K562 (cell line): ENCODE measurements around the gene EIF3K. TPM values are rescaled to one million over a fixed set of nuclear protein-coding genes. Genes with fewer than 3 reads are reported as not detected.

Source experiments
- E2F5 ChIP-seq: sonication (generic); formaldehyde crosslinking; IDR thresholded peaks from 2 replicates; pipeline ENCODE4 v1.8.0; 2022; ENCODE audit warnings: mild to moderate bottlenecking, missing genetic modification reagents
- GATA2 ChIP-seq: sonication (generic); formaldehyde crosslinking; IDR thresholded peaks from 2 replicates; pipeline ENCODE4 v1.4.0; 2020; ENCODE audit warnings: mild to moderate bottlenecking, missing genetic modification reagents
- NR2C1 ChIP-seq, 2 experiments: fragments of 450-650 bp; IDR thresholded peaks; 2 replicates each; pipeline ENCODE4 v1.6.1; 2017; ENCODE audit warnings: mild to moderate bottlenecking in 2 of 2, antibody characterized with exemption in 1 of 2, inconsistent platforms in 1 of 2, missing compliant biosample characterization in 1 of 2, missing genetic modification characterization in 1 of 2
- POLR2H ChIP-seq: IDR thresholded peaks from 2 replicates; pipeline ENCODE4 v1.6.1; 2016; ENCODE audit warnings: missing genetic modification characterization, low read depth, mild to moderate bottlenecking, control low read depth, missing compliant biosample characterization, moderate library complexity
- PPARD ChIP-seq: fragments of 250-450 bp; sonication (Bioruptor Pico); IDR thresholded peaks from 2 replicates; pipeline ENCODE4 v1.8.0; 2022; ENCODE audit warnings: inconsistent platforms, mild to moderate bottlenecking, moderate library complexity
- SNRNP70 ChIP-seq: fragments of 200-400 bp; formaldehyde crosslinking; optimal IDR thresholded peaks from 2 replicates; pipeline ENCODE3; 2017; ENCODE audit warnings: low read depth, low read length
- YY1 ChIP-seq, 3 experiments: IDR thresholded peaks; 2 replicates each; pipeline ENCODE4 v1.6.1; 2011; ENCODE audit warnings: low read length in 2 of 3, mild to moderate bottlenecking in 2 of 3, moderate library complexity in 2 of 3, borderline replicate concordance in 1 of 3, control low read depth in 1 of 3, low read depth in 1 of 3; ENCODE audit not compliant: insufficient read depth in 3 of 3, insufficient replicate concordance in 2 of 3, control insufficient read depth in 1 of 3, insufficient read length in 1 of 3; ENCODE audit errors: extremely low read depth in 1 of 3
- ZBTB7A ChIP-seq: IDR thresholded peaks from 2 replicates; pipeline ENCODE4 v1.6.1; 2011; ENCODE audit warnings: low read depth, mild to moderate bottlenecking, low read length, moderate library complexity, borderline replicate concordance; ENCODE audit not compliant: control insufficient read depth
- ZNF239 ChIP-seq: fragments of 250-450 bp; sonication (Bioruptor Pico); IDR thresholded peaks from 2 replicates; pipeline ENCODE4 v1.4.0; 2020; ENCODE audit warnings: mild to moderate bottlenecking
- ZNF79 ChIP-seq: fragments of 250-450 bp; sonication (Bioruptor Pico); IDR thresholded peaks from 2 replicates; pipeline ENCODE4 v1.4.0; 2020; ENCODE audit warnings: low read depth, mild to moderate bottlenecking, moderate library complexity
- polyA plus RNA-seq, 8 experiments: library from polyadenylated mRNA; depleted of rRNA in 4 of 8; stranded (reverse) in 5 of 8; unstranded in 3 of 8; fragments of >200 nt; fragmentation: Nextera tagmentation in 2 of 8; fragmentation: Illumina TruSeq in 1 of 8; extraction: Ambion mirVana in 2 of 8; extraction: Trizol in 1 of 8; gene quantifications; 2 replicates each; pipeline versions ENCODE4 v1.2.1 to v1.2.3, GENCODE V29; 2011 to 2014; ENCODE audit warnings: inconsistent platforms in 1 of 8, missing spikeins in 1 of 8
- total RNA-seq, 7 experiments: library from RNA; depleted of rRNA in 6 of 7; stranded (reverse); fragments of >200 nt in 6 of 7; fragmentation: Illumina TruSeq in 2 of 7; extraction: Trizol in 2 of 7; gene quantifications; 2 replicates each; pipeline versions ENCODE4 v1.2.1 to v1.2.3, GENCODE V29; 2011 to 2021; ENCODE audit warnings: low replicate concordance in 1 of 7
- TF ChIP-seq, protein P1 (sequence below), 2 experiments: fragments of 450-650 bp; IDR thresholded peaks; 2 replicates each; pipeline ENCODE4 v1.6.1; 2016; ENCODE audit warnings: mild to moderate bottlenecking in 2 of 2, borderline replicate concordance in 1 of 2, low read depth in 1 of 2, moderate library complexity in 1 of 2
- TF ChIP-seq, protein P2 (sequence below): fragments of 450-650 bp; IDR thresholded peaks from 2 replicates; pipeline ENCODE4 v1.6.1; 2017; ENCODE audit warnings: antibody characterized with exemption, mild to moderate bottlenecking

Gene EIF3K
- total and polyA plus RNA-seq, 9 of the 15 experiments (the other 6 are each of a cell fraction or from before 2014, with no cell fraction given), result 387 to 1,827 (median 733) TPM

DNA sequence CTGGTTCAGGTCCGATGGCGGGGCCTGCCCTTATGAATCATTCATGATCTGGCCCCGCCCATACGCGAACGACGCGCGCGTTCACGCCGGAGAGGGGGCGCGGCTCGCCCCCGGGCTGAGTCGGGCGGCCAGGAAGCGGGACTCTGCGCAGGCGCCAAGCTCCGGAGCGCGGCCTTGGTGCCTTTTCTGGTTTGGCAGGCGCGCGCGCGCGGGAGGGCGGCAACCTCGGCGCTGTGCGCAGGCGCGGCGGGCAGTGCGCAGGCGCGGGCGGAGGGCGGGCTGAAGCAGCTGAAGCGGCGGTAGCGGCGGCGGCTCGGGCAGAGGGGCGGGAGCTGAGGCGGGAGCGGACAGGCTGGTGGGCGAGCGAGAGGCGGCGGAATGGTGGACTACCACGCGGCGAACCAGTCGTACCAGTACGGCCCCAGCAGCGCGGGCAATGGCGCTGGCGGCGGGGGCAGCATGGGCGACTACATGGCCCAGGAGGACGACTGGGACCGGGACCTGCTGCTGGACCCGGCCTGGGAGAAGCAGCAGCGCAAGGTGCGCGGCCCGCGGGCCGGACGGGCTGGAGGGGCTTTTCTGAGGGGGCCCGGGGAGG is 28.5 kb downstream of the EIF3K start, which contains the start of gene ACTN4 (continued):
- TF ChIP-seq, protein P1, sequence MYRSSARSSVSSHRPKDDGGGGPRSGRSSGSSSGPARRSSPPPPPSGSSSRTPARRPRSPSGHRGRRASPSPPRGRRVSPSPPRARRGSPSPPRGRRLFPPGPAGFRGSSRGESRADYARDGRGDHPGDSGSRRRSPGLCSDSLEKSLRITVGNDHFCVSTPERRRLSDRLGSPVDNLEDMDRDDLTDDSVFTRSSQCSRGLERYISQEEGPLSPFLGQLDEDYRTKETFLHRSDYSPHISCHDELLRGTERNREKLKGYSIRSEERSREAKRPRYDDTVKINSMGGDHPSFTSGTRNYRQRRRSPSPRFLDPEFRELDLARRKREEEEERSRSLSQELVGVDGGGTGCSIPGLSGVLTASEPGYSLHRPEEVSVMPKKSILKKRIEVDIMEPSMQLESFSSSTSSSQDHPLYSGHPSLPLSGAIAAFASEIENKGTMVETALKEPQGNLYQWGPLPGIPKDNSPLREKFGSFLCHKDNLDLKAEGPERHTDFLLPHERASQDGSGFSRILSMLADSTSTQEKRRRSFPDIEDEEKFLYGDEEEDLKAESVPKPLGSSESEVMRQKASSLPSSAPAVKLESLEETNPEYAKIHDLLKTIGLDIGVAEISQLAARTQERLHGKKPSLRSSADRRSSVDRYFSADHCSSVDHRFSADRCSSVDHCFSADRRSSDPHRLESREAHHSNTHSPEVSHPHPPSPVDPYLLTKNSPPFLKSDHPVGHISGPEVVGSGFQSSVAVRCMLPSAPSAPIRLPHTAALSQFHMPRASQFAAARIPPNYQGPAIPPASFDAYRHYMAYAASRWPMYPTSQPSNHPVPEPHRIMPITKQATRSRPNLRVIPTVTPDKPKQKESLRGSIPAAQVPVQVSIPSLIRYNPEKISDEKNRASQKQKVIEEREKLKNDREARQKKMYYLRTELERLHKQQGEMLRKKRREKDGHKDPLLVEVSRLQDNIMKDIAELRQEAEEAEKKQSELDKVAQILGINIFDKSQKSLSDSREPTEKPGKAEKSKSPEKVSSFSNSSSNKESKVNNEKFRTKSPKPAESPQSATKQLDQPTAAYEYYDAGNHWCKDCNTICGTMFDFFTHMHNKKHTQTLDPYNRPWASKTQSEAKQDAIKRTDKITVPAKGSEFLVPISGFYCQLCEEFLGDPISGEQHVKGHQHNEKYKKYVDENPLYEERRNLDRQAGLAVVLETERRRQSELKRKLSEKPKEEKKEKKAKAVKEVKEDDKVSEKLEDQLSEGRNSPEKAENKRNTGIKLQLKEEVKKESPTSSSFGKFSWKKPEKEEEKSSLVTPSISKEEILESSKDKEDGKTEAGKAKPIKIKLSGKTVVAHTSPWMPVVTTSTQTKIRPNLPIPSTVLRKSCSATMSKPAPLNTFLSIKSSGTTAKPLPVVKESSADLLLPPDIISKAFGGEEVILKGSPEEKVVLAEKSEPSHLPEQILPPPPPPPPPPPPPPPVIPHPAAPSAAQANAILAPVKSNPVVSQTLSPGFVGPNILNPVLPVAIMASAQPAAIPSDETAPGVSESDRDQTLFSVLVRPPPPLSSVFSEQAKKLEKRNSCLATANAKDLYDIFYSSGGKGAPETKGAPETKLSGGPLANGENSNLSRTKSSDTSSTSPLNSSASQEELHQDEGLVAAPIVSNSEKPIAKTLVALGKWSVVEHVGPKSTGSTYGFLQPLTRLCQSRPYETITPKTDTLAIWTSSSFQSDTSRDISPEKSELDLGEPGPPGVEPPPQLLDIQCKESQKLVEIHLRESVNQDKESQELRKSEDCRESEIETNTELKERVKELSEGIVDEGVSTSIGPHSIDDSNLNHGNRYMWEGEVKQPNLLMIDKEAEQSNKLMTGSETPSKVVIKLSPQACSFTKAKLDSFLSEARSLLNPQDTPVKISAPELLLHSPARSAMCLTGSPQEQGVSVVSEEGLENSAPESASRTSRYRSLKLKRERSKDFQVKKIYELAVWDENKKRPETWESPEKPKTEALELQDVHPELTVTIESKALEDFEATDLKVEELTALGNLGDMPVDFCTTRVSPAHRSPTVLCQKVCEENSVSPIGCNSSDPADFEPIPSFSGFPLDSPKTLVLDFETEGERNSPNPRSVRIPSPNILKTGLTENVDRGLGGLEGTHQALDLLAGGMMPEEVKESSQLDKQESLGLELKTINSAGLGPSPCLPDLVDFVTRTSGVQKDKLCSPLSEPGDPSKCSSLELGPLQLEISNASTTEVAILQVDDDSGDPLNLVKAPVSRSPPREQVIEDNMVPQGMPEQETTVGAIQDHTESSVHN (IDR thresholded peaks at IDR 0.05; ENCODE audit: borderline replicate concordance in 1 of 2, low read depth in 1 of 2), result no peak
- TF ChIP-seq ZNF239 (no peak), PPARD (no peak), YY1 (IDR thresholded peaks at IDR 0.05; ENCODE audit: borderline replicate concordance in 1 of 3, control insufficient read depth in 1 of 3, extremely low read depth in 1 of 3, insufficient read depth in 3 of 3, insufficient read length in 1 of 3, insufficient replicate concordance in 2 of 3, low read depth in 1 of 3, low read length in 2 of 3) (peak; percentile 17 to 73 (median 73)), ZBTB7A (peak; percentile 88), SNRNP70 (no peak), POLR2H (tag) (peak; percentile 65), E2F5 (CRISPR knock-in tag) (no peak), NR2C1 (IDR thresholded peaks at IDR 0.05) (no peak), NR2C1 (tag; IDR thresholded peaks at IDR 0.05) (no peak), GATA2 (CRISPR knock-in tag) (no peak), ZNF79 (CRISPR knock-in tag) (no peak)
- TF ChIP-seq, protein P2, sequence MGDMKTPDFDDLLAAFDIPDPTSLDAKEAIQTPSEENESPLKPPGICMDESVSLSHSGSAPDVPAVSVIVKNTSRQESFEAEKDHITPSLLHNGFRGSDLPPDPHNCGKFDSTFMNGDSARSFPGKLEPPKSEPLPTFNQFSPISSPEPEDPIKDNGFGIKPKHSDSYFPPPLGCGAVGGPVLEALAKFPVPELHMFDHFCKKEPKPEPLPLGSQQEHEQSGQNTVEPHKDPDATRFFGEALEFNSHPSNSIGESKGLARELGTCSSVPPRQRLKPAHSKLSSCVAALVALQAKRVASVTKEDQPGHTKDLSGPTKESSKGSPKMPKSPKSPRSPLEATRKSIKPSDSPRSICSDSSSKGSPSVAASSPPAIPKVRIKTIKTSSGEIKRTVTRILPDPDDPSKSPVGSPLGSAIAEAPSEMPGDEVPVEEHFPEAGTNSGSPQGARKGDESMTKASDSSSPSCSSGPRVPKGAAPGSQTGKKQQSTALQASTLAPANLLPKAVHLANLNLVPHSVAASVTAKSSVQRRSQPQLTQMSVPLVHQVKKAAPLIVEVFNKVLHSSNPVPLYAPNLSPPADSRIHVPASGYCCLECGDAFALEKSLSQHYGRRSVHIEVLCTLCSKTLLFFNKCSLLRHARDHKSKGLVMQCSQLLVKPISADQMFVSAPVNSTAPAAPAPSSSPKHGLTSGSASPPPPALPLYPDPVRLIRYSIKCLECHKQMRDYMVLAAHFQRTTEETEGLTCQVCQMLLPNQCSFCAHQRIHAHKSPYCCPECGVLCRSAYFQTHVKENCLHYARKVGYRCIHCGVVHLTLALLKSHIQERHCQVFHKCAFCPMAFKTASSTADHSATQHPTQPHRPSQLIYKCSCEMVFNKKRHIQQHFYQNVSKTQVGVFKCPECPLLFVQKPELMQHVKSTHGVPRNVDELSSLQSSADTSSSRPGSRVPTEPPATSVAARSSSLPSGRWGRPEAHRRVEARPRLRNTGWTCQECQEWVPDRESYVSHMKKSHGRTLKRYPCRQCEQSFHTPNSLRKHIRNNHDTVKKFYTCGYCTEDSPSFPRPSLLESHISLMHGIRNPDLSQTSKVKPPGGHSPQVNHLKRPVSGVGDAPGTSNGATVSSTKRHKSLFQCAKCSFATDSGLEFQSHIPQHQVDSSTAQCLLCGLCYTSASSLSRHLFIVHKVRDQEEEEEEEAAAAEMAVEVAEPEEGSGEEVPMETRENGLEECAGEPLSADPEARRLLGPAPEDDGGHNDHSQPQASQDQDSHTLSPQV, result no peak
